AG20443 (cell line): ENCODE measurements around the gene PRRC2A.
"Not testable (repeated sequence)": the region's sequence is repeated elsewhere in the genome, so short reads cannot be mapped to it uniquely, and the experiment has no call there.

Source experiments
- DNase-seq: peaks from one replicate; pipeline ENCODE4 v3.0.0; 2012; ENCODE audit warnings: low spot score, mixed read lengths

PRRC2A gene

GRCh38 chr6:31586008-31586407 lies 34.5 kb upstream of the PRRC2A start, which contains the start of gene LST1:
TSS of gene LST1 (plus strand) at chr6:31586277. CDS start at chr6:31587300, 1,023 bp downstream.
- DNase-seq: no peak

DNA sequence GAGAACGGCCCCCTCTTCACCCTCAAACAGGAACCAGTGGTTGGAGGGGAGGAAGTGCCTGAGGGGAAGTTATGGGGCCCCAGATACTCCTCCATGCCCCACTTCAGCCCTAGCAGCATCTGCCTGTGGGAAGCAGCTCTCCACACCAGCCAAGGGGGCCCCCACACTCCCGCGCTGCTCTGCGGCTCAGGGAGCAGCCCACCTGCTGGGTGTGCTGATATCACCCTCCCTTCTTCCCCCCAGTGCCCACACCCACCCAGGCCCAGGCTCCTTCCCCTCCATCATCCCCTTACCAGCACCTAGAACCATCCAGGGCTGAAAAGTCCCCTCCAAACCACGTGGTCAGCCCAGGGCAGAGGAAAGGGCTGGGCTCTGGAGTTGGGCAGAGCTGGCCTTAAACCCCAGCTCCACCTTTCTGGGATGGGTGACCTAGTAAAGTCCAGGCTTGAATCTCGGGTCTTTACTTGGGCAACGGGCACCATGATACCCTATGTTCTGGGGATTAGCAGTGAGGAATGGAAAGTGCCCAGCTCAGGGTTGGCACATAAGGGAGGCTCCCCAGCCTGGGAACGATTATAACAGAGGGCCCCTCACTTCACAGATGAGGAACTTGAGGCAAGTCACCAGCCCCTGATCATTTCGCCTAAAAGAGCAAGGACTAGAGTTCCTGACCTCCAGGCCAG lies 33.8 kb upstream of the PRRC2A start:
- DNase-seq: no peak

- DNase-seq: no peak
Observed at GRCh38 chr6:31587791-31588777, 32.4 kb upstream of the PRRC2A start.

DNA sequence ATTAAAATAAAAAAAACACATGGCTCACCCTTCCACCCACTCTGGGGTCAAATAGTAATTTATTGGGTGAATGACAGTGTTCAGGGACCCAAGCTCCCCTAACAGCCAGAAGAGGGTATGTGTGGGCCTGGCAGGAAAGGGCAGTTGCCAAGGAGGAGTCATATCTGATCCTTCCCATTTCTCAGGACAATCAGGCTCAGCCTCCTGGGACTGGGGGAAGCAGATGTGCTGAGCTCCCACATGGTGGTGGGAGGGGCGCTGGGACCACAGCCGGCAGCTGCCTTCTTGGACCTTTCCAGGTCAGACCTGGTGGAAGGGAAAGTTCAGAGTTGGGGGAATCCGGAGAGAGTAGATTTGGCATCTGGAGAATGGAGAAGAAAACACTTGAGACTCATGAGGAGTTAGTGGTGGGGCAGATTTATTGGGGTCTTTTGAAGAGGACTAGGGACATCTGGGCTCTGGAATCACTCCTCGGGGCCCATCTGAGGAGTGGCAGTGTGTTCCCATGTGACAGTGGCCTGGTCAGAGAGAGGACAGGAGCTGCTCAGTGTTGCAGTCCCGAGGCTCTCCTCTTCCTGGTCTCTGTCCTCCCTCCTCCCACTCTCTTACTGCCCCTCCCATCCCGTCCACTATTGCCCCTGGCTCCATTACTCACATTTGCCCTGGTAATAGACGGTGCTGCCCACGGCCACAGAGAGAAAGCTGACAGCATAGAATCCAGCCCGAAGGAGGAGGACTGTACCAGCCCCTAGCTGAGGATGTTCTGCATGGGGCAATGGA lies 31.5 kb upstream of the PRRC2A start:
- DNase-seq: no peak

- DNase-seq: not testable (repeated sequence)
Observed at GRCh38 chr6:31590691-31591090, 29.8 kb upstream of the PRRC2A start.

DNA sequence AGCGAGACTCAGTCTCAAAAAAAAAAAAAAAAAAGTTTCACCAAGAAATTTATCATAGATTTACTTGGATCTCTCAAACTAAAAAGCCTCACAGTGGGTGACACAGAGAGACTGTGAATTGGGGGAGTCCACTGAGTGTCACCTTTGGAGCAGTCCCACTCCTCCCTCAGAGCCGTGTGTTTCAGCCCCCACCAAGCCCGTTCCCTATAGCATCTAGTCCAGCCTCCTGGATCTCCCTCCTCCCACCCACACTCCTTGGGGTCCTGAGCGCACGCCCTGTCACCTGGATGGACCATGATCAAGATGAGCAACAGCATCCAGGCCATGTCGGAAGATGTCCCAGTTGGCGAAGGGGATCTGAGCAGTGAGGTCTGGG lies 28.1 kb upstream of the PRRC2A start:
- DNase-seq: no peak

DNA sequence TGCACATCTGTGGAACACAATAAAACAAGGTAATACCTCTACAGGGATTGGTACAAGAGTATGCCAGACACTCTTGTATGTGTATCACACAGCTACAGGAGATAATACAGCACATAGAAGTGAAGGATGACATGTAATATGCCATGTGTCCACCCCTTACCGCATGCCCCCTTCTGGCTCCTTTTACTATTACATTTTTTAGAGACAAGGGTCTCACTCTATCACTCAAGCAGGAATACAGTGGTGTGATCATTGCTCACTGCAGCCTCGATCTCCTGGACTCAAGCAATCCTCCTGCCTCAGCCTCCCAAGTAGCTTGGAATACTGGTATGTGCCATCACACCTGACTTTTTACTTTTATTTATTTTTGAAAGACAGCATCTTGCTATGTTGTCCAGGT lies 23.5 kb upstream of the PRRC2A start:
- no peak for DNase-seq

GRCh38 chr6:31607317-31607716 lies 13.2 kb upstream of the PRRC2A start:
- DNase-seq: no peak

- DNase-seq: no peak
Observed at GRCh38 chr6:31609519-31610406, 10.8 kb upstream of the PRRC2A start.

DNA sequence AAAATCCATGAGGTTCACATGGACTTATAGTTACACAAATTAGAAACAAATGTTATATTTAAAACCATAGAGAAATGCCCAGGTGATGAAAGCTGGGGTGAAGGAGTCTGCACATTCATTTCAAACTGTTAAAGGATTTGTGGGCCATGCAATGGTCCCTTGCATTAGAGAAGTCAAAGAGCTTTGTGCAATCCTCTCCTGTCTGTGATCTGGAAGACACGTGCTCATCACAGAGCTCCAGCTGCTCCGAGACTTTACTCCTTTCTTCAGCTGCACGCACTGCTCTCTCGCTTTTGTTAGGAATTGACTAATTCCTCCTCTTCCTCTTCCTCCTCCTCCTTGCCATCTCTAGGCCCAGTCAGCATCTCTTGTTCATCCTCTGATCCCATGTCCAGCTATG lies 9.5 kb upstream of the PRRC2A start:
- DNase-seq: peak; percentile 34

DNA sequence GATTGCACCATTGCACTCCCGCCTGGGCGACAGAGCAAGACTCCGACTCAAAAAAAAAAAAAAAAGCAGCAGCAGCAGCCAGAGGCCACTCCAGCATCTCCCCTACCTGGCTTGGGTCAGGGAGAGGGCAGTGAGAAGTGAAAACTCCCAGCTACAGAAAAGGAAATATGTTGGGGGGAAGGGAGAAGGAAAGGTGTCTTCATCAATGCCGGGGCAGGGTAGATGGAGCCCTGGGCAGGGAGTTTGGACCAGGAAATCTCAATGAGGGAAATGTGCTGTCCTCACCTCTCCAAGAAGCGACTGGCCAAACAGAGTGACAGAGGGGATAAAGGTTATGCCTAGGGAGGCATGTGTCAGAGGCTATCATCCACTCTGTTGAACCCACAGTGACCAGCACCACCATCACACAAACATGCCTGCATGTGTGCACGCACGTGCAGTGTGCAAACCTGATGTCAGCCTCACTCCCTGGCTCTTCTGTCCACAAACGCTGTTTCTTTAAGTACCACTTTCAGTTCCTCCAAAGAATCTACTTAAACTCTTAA lies 6.4 kb upstream of the PRRC2A start:
- DNase-seq: no peak

DNA sequence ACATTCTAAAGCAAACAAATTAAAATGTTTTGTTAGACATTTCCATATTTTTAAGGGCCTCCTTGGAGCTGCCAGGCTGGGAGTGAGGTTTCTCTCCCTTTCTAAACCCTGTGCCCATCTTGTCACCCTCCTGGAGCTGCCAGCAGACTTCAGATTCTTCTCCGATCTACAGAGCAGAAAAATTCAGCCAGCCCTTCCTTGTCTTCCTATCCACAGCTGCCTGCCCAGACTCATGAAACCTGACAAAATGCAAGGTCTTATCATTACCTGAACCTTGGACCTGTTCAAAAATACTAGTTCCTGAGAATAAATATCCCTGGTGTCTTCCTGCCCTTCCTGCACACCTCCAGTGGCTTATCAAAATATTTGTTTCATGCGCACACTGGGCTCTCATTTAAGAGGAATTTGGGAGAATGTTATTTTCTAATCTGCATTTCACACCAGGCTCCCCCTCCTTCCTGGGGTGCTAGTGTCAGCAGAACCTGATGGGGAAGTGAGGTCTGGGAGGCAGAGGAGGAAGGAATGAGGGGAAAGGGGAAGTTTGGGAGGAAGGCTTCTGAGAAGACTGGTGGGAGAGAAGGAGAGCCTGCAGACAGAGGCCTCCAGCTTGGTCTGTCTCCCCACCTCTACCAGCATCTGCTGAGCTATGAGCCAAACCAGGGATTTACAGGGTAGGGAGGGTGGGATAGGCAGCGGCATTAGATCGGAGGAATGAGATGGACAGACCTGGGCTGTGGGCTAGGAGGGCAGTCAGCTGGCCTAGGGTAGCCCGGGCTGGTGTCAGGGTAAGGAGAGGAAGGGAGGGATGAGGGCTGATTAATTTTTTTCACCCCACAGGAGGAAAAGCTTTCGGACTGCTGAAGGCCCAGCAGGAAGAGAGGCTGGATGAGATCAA lies 5.6 kb upstream of the PRRC2A start, which contains the start of gene AIF1:
TSS of gene AIF1 (plus strand) at position 551 of the 895 bp plus-strand sequence. CDS start at position 647, 96 bp downstream.
- no peak for DNase-seq

GRCh38 chr6:31615748-31616147 lies 4.8 kb upstream of the PRRC2A start:
- DNase-seq: no peak

GRCh38 chr6:31617010-31617409 lies 3.5 kb upstream of the PRRC2A start:
- no peak for DNase-seq

DNA sequence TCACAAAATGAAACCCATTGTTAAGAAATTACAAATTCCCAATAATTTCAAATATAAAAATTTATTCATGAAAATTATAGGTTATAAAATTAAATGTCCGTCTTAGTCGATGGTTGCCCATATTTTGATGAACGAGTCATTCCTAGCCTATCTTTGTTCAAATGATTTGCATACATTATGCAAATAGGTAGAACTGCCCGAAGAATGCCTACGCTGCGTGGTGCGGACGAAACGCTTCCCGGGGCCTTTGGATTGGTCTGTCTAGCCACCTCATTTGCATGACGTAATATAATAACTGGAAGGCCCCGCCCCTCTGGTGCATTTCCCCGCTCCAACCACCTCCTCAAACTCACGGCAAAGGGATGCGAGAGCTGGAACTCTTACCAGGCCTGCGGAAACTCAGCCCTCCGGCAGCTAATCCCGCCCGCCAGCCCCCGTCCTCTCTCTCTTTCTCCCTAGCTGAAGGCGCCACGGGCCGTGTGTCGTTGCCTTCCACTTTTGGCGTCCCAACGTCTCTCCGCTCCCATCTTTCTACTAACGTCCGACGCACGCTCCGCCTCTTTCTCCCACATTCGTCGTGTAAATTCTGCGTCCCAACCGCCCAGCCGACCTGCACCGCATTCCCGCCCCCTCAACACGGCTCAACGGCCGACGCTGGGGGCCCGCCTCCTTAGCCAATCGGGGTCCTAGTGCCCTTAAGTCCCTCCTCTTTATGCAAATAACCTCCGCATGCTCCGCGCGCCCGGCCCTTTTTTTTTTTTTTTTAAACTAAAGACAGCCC lies 520 bp upstream of the PRRC2A start:
- peak; percentile 96 for DNase-seq

GRCh38 chr6:31621320-31621939 lies 915 bp downstream of the PRRC2A start:
- no peak for DNase-seq

GRCh38 chr6:31621991-31622390 lies 1.5 kb downstream of the PRRC2A start:
- no peak for DNase-seq

GRCh38 chr6:31622684-31623091 lies 2.2 kb downstream of the PRRC2A start:
- no peak for DNase-seq

DNA sequence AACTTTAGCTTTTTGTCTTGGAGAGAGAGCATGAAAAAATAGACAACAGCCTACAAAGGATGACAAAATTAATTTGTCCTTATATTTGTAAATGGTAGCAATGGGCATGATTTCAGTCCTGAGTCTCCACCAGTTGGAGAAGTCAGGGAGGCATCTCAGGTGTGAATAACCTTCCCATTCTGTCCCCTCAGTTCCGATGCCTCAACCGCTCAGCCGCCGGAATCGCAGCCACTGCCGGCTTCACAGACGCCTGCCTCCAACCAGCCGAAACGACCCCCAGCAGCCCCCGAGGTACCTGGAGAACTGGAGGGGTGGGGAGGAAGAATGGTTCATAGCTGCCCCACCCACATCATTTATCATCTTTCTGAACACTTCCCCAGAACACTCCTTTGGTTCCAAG lies 3.6 kb downstream of the PRRC2A start:
- no peak for DNase-seq
